Fibroblast of pulmonary artery (primary cell): ENCODE measurements around the gene GNAZ.

Experiments used
- DNase-seq: peaks from one replicate; pipeline ENCODE4 v3.0.0-alpha.2; 2010; ENCODE audit warnings: low read depth
- H3K4me3 ChIP-seq: replicated peaks from 2 replicates; pipeline ENCODE4 v1.5.1; 2011; ENCODE audit warnings: low read depth, mild to moderate bottlenecking, control low read depth, low read length, moderate library complexity
- CTCF ChIP-seq: IDR thresholded peaks from 2 replicates; pipeline ENCODE4 v1.5.1; 2011; ENCODE audit warnings: mild to moderate bottlenecking, control low read depth, low read length, inconsistent platforms; ENCODE audit errors: missing control alignments

The GNAZ gene

GRCh38 chr22:23062616-23063538 lies 7.4 kb upstream of the GNAZ start:
- H3K4me3 ChIP-seq, result no peak overlapping the region
- no peak for DNase-seq
- TF ChIP-seq CTCF, result no peak

DNA sequence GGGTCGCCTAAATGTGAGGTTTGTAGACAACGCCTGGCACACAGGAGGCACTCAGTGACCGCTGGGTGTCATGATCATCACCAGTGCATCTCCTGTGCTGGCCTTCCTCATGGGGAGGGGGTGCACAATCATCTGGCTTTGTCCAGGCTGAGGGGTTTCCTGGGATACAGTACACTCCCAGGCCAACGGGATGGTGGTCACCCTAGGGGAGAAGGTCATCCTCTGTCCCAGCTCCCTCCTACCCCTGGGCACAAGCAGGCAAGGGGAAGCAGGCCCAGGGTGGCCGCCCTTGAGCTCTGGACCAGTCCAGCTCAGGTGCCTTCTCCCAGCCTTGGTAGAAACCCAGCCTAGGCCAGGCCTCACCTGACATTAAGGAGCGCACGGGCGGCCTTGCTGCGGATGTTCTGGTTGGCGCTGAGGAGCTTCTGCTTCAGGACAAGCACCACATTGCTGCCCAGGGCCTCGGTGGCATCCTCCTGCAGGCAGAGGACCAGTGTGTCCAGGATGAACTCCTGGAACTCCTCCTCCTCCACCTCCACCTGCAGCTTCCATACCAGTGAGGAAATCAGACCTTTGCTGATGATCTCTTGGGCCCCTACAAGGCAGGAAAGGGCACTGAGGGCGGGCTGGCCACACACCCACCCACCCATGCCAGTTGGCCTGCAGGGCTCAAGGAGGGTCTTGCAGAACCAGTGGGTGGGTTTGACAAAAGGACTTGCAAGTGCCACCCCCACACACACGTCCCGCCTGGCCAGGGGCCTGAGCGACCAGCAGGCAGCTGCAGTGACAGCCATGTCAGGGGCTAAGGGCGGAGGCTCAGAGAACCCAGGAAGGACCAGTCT lies 6.6 kb upstream of the GNAZ start:
- no peak for TF ChIP-seq CTCF
- no peak for DNase-seq
- H3K4me3 ChIP-seq, result no peak overlapping the region

- DNase-seq, result no peak
- no peak overlapping the region for H3K4me3 ChIP-seq
- TF ChIP-seq CTCF, result no peak
Observed at GRCh38 chr22:23064381-23065068, 5.8 kb upstream of the GNAZ start.

GRCh38 chr22:23065069-23065451 lies 5.3 kb upstream of the GNAZ start:
- no peak overlapping the region for H3K4me3 ChIP-seq
- no peak for DNase-seq
- no peak for TF ChIP-seq CTCF

- H3K4me3 ChIP-seq, result no peak overlapping the region
- TF ChIP-seq CTCF, result no peak
- no peak for DNase-seq
Observed at GRCh38 chr22:23065495-23066122, 4.7 kb upstream of the GNAZ start.

DNA sequence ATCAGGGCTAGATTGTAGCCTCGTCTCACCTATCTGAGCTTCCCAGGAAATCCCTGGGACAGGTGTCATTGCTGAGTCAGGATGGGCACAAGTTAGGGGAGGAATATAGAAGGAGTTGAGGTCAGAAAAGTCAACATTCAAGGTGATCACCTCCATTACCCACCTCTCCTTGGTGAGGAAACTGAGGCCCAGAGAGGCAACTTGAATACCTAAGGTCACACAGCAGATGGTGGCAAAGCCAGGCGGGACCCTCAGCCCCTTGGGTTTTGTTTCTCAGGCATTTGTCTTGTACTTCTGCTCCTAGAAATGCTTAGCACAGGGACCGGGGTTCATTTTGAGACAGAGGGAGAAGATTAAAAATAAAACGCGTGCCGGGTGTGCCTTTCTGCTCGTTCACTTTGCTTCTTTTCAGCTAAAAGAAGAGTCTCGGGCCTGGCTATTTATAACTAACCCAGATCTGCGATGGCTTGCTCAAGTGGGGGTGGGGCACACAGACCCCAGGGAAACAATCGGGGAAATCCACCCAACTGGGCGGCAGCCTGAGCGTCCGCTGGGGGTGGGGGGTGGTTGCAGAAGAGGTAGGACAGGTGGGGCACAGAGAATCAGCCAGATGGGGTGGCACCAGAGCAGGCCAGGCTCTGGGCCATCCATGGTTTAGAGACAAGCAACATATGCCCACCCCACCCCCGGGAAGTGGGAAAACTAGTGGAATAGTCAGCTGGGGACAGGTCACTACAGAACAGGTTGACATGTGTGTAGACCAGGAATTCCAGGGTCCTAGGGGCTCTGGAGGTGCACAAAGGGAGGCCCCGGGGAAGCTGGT lies 3.9 kb upstream of the GNAZ start:
- no peak for DNase-seq
- no peak for TF ChIP-seq CTCF

More for the DNA sequence above, 3.9 kb upstream of the GNAZ start:
- H3K4me3 ChIP-seq, result no peak overlapping the region
